Stimulated activated CD8-positive, alpha-beta memory T cell treated with anti-CD3 and anti-CD28 coated beads, Interleukin-4, amount 100 ng/mL, for 24 hours (primary cell): ENCODE measurements around the gene PWWP2B.

Source experiments
- DNase-seq: peaks from one replicate; pipeline ENCODE4 v3.0.0-alpha.2; 2020; ENCODE audit warnings: low read depth

The PWWP2B gene

GRCh38 chr10:132447446-132448247 lies 50.6 kb downstream of the PWWP2B start:
- peak; percentile 49 for DNase-seq

- DNase-seq, result peak; percentile 21
These were observed 51.3 kb downstream of the PWWP2B start for GRCh38 chr10:132448248-132448731.

GRCh38 chr10:132449051-132449810 lies 52.2 kb downstream of the PWWP2B start:
- no peak for DNase-seq

GRCh38 chr10:132449811-132450181 lies 52.8 kb downstream of the PWWP2B start:
- DNase-seq, result no peak

GRCh38 chr10:132450466-132450824 lies 53.4 kb downstream of the PWWP2B start:
- no peak for DNase-seq

- no peak for DNase-seq
These were observed 54.0 kb downstream of the PWWP2B start for GRCh38 chr10:132450825-132451505.

- DNase-seq, result no peak
These were observed 54.7 kb downstream of the PWWP2B start for GRCh38 chr10:132451506-132452215.

GRCh38 chr10:132452216-132452650 lies 55.2 kb downstream of the PWWP2B start:
- no peak for DNase-seq

- peak; percentile 79 for DNase-seq
These were observed 55.9 kb downstream of the PWWP2B start for GRCh38 chr10:132452651-132453469.

- no peak for DNase-seq
These were observed 56.5 kb downstream of the PWWP2B start for GRCh38 chr10:132453470-132453861.

- DNase-seq, result no peak
These were observed 57.5 kb downstream of the PWWP2B start for GRCh38 chr10:132454296-132455198.

- DNase-seq, result no peak
These were observed 58.5 kb downstream of the PWWP2B start for GRCh38 chr10:132455441-132455971.

- no peak for DNase-seq
These were observed 59.2 kb downstream of the PWWP2B start for GRCh38 chr10:132455986-132456847.

GRCh38 chr10:132456881-132457280 lies 59.9 kb downstream of the PWWP2B start:
- no peak for DNase-seq

- no peak for DNase-seq
These were observed 60.5 kb downstream of the PWWP2B start for GRCh38 chr10:132457328-132458070.

- DNase-seq, result no peak
These were observed 61.1 kb downstream of the PWWP2B start for GRCh38 chr10:132458071-132458585.

- DNase-seq, result peak; percentile 51
These were observed 61.7 kb downstream of the PWWP2B start for GRCh38 chr10:132458586-132459300.
